Stimulated activated CD8-positive, alpha-beta memory T cell treated with anti-CD3 and anti-CD28 coated beads, Interleukin-12 subunit alpha, Interleukin-12 subunit beta, amount 100 ng/mL, for 4 hours (primary cell): Measurements from ENCODE around the gene VARS2.
"Not testable (repeated sequence)": the region's sequence is repeated elsewhere in the genome, so short reads cannot be mapped to it uniquely, and the experiment has no call there.

ENCODE experiments used
- DNase-seq: peaks from one replicate; pipeline ENCODE4 v3.0.0-alpha.2; 2020; ENCODE audit warnings: low read depth

The VARS2 gene

GRCh38 chr6:30962716-30963115 is 48.7 kb downstream of the VARS2 start:
- no peak for DNase-seq

GRCh38 chr6:30963641-30964040 is 49.6 kb downstream of the VARS2 start:
- no peak for DNase-seq

GRCh38 chr6:30964075-30964474 is 50.0 kb downstream of the VARS2 start:
- DNase-seq = no peak

- no peak for DNase-seq
Measured at GRCh38 chr6:30965140-30965601, 51.1 kb downstream of the VARS2 start.

DNA sequence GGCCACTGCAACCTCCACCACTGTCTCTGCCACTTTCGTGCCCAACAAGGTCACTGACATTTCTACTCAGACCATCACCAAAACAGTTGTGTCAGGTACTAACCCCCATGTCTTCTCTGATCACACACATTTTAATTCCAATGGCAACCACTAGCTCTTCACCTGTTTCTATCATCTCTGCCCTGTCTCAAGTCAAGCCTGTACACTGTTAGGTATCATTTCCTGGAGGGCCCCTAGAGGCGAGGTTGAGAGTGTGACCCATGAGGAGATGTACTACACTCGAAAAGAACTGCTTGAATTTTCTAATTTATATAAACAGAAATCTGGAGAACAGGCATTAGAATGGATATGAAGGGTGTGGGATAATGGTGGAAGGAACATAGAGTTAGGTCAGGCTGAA is 52.1 kb downstream of the VARS2 start:
- DNase-seq = no peak

- DNase-seq = not testable (repeated sequence)
Measured at GRCh38 chr6:30969171-30969570, 55.1 kb downstream of the VARS2 start.

DNA sequence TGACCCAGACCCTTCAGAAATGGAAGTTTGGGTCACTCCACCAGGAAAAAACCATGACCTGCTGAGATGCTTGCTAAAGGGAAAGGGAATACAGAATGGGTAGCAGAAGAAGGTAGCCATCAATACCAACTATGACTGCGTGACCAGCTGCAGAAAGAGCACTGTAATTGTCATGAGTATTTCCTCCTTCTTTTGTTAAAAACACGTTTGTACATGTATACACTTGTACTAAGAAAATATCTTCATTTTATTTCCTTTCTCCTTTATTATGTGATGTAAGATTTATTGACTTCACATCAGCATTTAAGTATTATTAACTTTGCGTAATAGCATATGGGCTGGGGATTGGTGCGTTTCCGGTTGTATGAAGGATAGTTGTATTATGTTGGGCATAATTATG is 56.9 kb downstream of the VARS2 start:
- no peak for DNase-seq

GRCh38 chr6:30972816-30973215 is 58.8 kb downstream of the VARS2 start:
- no peak for DNase-seq

GRCh38 chr6:30974490-30975252 is 60.6 kb downstream of the VARS2 start:
- no peak for DNase-seq
